Effector memory CD8-positive, alpha-beta T cell (primary cell): Measurements from ENCODE around the gene TNIP2.
A peak's percentile ranks its signal among the peaks of the same experiment; 100 is the strongest.

Experiments used
- ATAC-seq: fragments of 150-1000 bp; cut with Tn5 transposase; replicated peaks from 2 replicates; pipeline ENCODE4 v1.10.0; 2021; ENCODE audit warnings: mild to moderate bottlenecking, moderate library complexity
- DNase-seq, 3 experiments: peaks; one replicate each; pipeline ENCODE4 v3.0.0; 2021
- H3K27ac Mint-ChIP-seq, 2 donors: one replicate each; pipeline ENCODE4 v1.8.0; 2022; ENCODE audit warnings: mild to moderate bottlenecking in 2 of 2, mixed read lengths in 2 of 2, moderate library complexity in 2 of 2
- H3K27me3 Mint-ChIP-seq, 2 donors: one replicate each; pipeline ENCODE4 v1.8.0; 2022; ENCODE audit warnings: mixed read lengths in 2 of 2
- H3K36me3 Mint-ChIP-seq: one replicate; pipeline ENCODE4 v1.8.0; 2022; ENCODE audit warnings: mild to moderate bottlenecking, moderate library complexity, mixed read lengths; ENCODE audit not compliant: insufficient read depth
- H3K4me1 Mint-ChIP-seq, 2 donors: one replicate each; pipeline ENCODE4 v1.8.0; 2022; ENCODE audit warnings: low read depth in 2 of 2, mixed read lengths in 2 of 2
- H3K4me3 Mint-ChIP-seq, 2 donors: one replicate each; pipeline ENCODE4 v1.8.0; 2022; ENCODE audit warnings: mild to moderate bottlenecking in 2 of 2, mixed read lengths in 2 of 2, moderate library complexity in 2 of 2
- H3K9me3 Mint-ChIP-seq, 2 donors: one replicate each; pipeline ENCODE4 v1.8.0; 2022; ENCODE audit warnings: mixed read lengths in 2 of 2

Gene TNIP2

GRCh38 chr4:2698504-2698903, 57.6 kb downstream of the TNIP2 start:
- Mint-ChIP-seq H3K4me1 (no peaks in the 10 kb centered on the region), H3K36me3 (peaks cover 87% of the 10 kb centered on the region), H3K4me3 (no peak overlapping the region), H3K27ac (peak overlapping the region in 1 of 2 donors; percentile 59), H3K9me3 (no peaks in the 10 kb centered on the region), H3K27me3 (no peaks in the 10 kb centered on the region)
- ATAC-seq (no peak), DNase-seq (no peak)

- no peak for DNase-seq
- Mint-ChIP-seq H3K4me3 (no peak overlapping the region), H3K27ac (no peak overlapping the region), H3K4me1 (no peaks in the 10 kb centered on the region), H3K9me3 (no peaks in the 10 kb centered on the region), H3K36me3 (peaks cover 88% of the 10 kb centered on the region), H3K27me3 (no peaks in the 10 kb centered on the region)
- ATAC-seq, result no peak
These were observed 58.1 kb downstream of the TNIP2 start for GRCh38 chr4:2697995-2698414.

GRCh38 chr4:2696423-2696822, 59.7 kb downstream of the TNIP2 start:
- H3K27me3 Mint-ChIP-seq, result no peaks in the 10 kb centered on the region
- ATAC-seq (peak; percentile 60), DNase-seq (no peak)
- peaks cover under 1 to 4% of the 10 kb centered on the region in 2 donors for H3K4me1 Mint-ChIP-seq
- peak overlapping the region in 1 of 2 donors; percentile 87 for H3K27ac Mint-ChIP-seq
- H3K9me3 Mint-ChIP-seq, result no peaks in the 10 kb centered on the region
- no peak overlapping the region for H3K4me3 Mint-ChIP-seq
- peaks cover 84% of the 10 kb centered on the region for H3K36me3 Mint-ChIP-seq

- H3K4me1 Mint-ChIP-seq, result peaks cover 4 to 8% of the 10 kb centered on the region in 2 donors
- ATAC-seq (no peak), DNase-seq (no peak)
- H3K27me3 Mint-ChIP-seq, result no peaks in the 10 kb centered on the region
- peaks cover 84% of the 10 kb centered on the region for H3K36me3 Mint-ChIP-seq
- no peak overlapping the region for H3K4me3 Mint-ChIP-seq
- no peaks in the 10 kb centered on the region for H3K9me3 Mint-ChIP-seq
- H3K27ac Mint-ChIP-seq, result peak overlapping the region; percentile 24 to 32
These were observed 60.6 kb downstream of the TNIP2 start for GRCh38 chr4:2695346-2696060.

GRCh38 chr4:2694691-2695090, 61.4 kb downstream of the TNIP2 start:
- Mint-ChIP-seq H3K27ac (peak overlapping the region in 1 of 2 donors; percentile 24), H3K4me3 (no peak overlapping the region), H3K9me3 (no peaks in the 10 kb centered on the region), H3K36me3 (peaks cover 83% of the 10 kb centered on the region), H3K27me3 (no peaks in the 10 kb centered on the region), H3K4me1 (peaks cover 10 to 14% of the 10 kb centered on the region in 2 donors)
- DNase-seq, result no peak
- ATAC-seq, result no peak

GRCh38 chr4:2691952-2692435, 64.1 kb downstream of the TNIP2 start:
- ATAC-seq, result no peak
- H3K27me3 Mint-ChIP-seq, result no peaks in the 10 kb centered on the region
- DNase-seq, result no peak
- peaks cover 11 to 16% of the 10 kb centered on the region in 2 donors for H3K4me1 Mint-ChIP-seq
- H3K27ac Mint-ChIP-seq, result peak overlapping the region; percentile 63 to 86
- no peak overlapping the region for H3K4me3 Mint-ChIP-seq
- H3K36me3 Mint-ChIP-seq, result peaks cover 64% of the 10 kb centered on the region
- no peaks in the 10 kb centered on the region for H3K9me3 Mint-ChIP-seq
